GM12878 (cell line): ENCODE measurements around the gene ZNF22. TPM values are rescaled to one million over a fixed set of nuclear protein-coding genes. Genes with fewer than 3 reads are reported as not detected.

Source experiments
- BCLAF1 ChIP-seq: fragments of 450-650 bp; IDR thresholded peaks from 2 replicates; pipeline ENCODE4 v1.6.1; 2017; ENCODE audit warnings: antibody characterized with exemption, mild to moderate bottlenecking, moderate library complexity
- E2F4 ChIP-seq: IDR thresholded peaks from 2 replicates; pipeline ENCODE4 v1.6.1; 2012; ENCODE audit warnings: low read depth, low read length, improper control_type of control experiment
- GATAD2B ChIP-seq: fragments of 450-650 bp; conservative IDR thresholded peaks from 2 replicates; pipeline ENCODE4 v1.6.1; 2017; ENCODE audit warnings: low read depth, mild to moderate bottlenecking, moderate library complexity
- IRF3 ChIP-seq: fragments of 450-650 bp; IDR thresholded peaks from 2 replicates; pipeline ENCODE4 v1.6.1; 2014; ENCODE audit warnings: mild to moderate bottlenecking
- JUNB ChIP-seq: IDR thresholded peaks from 2 replicates; pipeline ENCODE4 v1.6.1; 2016; ENCODE audit warnings: antibody characterized with exemption, mild to moderate bottlenecking
- MYC ChIP-seq: IDR thresholded peaks from 2 replicates; pipeline ENCODE4 v1.6.1; 2011; ENCODE audit warnings: mild to moderate bottlenecking, low read length, moderate library complexity, inconsistent platforms; ENCODE audit not compliant: insufficient read depth, insufficient replicate concordance, insufficient read length, severe bottlenecking
- NFXL1 ChIP-seq: fragments of 450-650 bp; IDR thresholded peaks from 2 replicates; pipeline ENCODE4 v1.6.1; 2017; ENCODE audit warnings: antibody characterized with exemption, mild to moderate bottlenecking, borderline replicate concordance
- NR2C1 ChIP-seq: fragments of 450-650 bp; IDR thresholded peaks from 2 replicates; pipeline ENCODE4 v1.6.1; 2017; ENCODE audit warnings: antibody characterized with exemption, mild to moderate bottlenecking, moderate library complexity
- POLR2AphosphoS5 ChIP-seq: IDR thresholded peaks from 2 replicates; pipeline ENCODE4 v1.6.1; 2011; ENCODE audit warnings: mild to moderate bottlenecking, low read length, inconsistent platforms
- RELB ChIP-seq: fragments of 450-650 bp; IDR thresholded peaks from 2 replicates; pipeline ENCODE4 v1.6.1; 2017; ENCODE audit warnings: low read depth, mild to moderate bottlenecking, moderate library complexity
- SIX5 ChIP-seq: IDR thresholded peaks from 2 replicates; pipeline ENCODE4 v1.6.1; 2011; ENCODE audit warnings: mild to moderate bottlenecking, low read depth, low read length, moderate library complexity; ENCODE audit not compliant: severe bottlenecking
- SPI1 ChIP-seq: IDR thresholded peaks from 2 replicates; pipeline ENCODE4 v1.6.1; 2011; ENCODE audit warnings: low read depth, mild to moderate bottlenecking, low read length, moderate library complexity, borderline replicate concordance; ENCODE audit not compliant: insufficient read depth
- SREBF1 ChIP-seq: IDR thresholded peaks from 2 replicates; pipeline ENCODE4 v1.6.1; 2012; ENCODE audit warnings: mild to moderate bottlenecking, low read length
- TCF7 ChIP-seq: IDR thresholded peaks from 2 replicates; pipeline ENCODE4 v1.6.1; 2014; ENCODE audit warnings: antibody characterized with exemption, borderline replicate concordance
- ZNF217 ChIP-seq: fragments of 450-650 bp; IDR thresholded peaks from 2 replicates; pipeline ENCODE4 v1.6.1; 2017; ENCODE audit warnings: antibody characterized with exemption, mild to moderate bottlenecking
- ZZZ3 ChIP-seq: IDR thresholded peaks from 2 replicates; pipeline ENCODE4 v1.6.1; 2011; ENCODE audit warnings: low read depth; ENCODE audit not compliant: control insufficient read depth, insufficient read length
- polyA plus RNA-seq, 11 experiments: library from polyadenylated mRNA; depleted of rRNA in 4 of 11; unstranded in 6 of 11; stranded (reverse) in 5 of 11; fragments of >200 nt; fragmentation: Nextera tagmentation in 4 of 11; fragmentation: Illumina TruSeq in 1 of 11; extraction: Ambion mirVana in 4 of 11; extraction: Trizol in 1 of 11; gene quantifications; 1 replicate in 1 of 11; 2 replicates in 10 of 11; pipeline versions ENCODE4 v1.2.1 to v1.2.3, GENCODE V29; 2011 to 2016; ENCODE audit warnings: inconsistent platforms in 2 of 11, missing spikeins in 2 of 11, low read depth in 1 of 11
- total RNA-seq, 4 experiments: library from RNA; depleted of rRNA in 3 of 4; stranded (reverse); fragments of >200 nt in 3 of 4; fragmentation: Illumina TruSeq in 1 of 4; extraction: Trizol in 1 of 4; gene quantifications; 2 replicates each; pipeline versions ENCODE4 v1.2.1 to v1.2.3, GENCODE V29; 2013 to 2021
- TF ChIP-seq, protein P1 (sequence below), 3 experiments: IDR thresholded peaks in 2 of 3; conservative IDR thresholded peaks in 1 of 3; 2 replicates each; pipeline ENCODE4 v1.5.1; 2011; ENCODE audit warnings: low read depth in 3 of 3, low read length in 3 of 3, mild to moderate bottlenecking in 3 of 3, control low read depth in 2 of 3, moderate library complexity in 2 of 3, inconsistent platforms in 1 of 3, mixed read lengths in 1 of 3; ENCODE audit not compliant: control insufficient read depth in 2 of 3, insufficient read depth in 1 of 3; ENCODE audit errors: extremely low read depth in 1 of 3
- TF ChIP-seq, protein P2 (sequence below): IDR thresholded peaks from 2 replicates; pipeline ENCODE4 v1.6.1; 2011; ENCODE audit warnings: borderline replicate concordance, low read depth, mild to moderate bottlenecking, moderate library complexity, low read length; ENCODE audit not compliant: insufficient read depth, poor library complexity, severe bottlenecking

Gene ZNF22
- total and polyA plus RNA-seq, 10 of the 15 experiments (the other 5 are each of a cell fraction or from before 2014, with no cell fraction given): 31.1 to 74.4 (median 43.8) TPM

DNA sequence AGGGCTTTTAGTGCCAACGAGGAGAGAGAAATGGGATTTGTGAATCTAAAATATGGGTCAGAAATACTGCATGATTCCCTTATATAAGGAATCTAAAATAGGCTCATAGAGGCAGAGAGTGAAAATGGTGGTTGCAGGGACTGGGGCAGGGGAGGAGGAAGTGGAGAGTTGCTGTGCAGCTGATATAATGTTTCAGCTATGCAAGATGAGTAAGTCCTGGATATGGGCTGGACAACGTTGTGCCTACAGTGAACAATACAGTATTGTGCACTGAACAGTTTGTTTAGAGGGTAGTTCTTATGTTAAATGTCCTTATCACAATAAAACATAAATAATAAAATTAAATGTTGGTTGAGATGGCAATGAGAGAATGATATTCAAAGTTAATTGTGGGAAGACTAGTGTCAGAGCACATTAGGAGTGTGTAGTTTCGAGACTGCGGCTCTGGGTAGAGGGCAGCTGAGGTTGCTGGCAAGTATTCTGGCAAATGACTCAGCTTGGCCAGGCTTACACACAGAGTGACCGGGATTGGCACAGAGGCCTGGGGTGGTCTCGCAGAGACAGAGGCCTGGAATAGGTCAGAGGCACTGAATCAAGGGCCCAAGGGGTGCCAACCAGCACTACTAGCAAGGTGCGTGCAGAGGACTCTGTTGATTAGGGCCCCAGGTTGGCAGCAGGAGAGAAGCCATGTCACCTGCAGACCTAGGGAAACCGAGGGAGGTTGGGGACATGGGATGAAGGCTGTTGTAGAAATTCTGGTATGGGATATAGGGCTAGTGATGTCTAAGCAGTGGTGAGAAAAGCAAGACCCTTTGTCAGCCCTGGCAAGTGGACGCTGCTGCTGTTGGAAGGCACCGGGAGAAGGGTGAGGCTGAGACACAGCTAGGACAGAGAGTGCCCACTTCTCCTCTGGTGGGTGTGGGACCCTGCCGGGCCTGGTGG is 19.3 kb upstream of the ZNF22 start (continued):
- 0 out of 2 replicates have a peak, but pooled peaks have one; percentile 20 for TF ChIP-seq JUNB
- no peak for TF ChIP-seq TCF7
- no peak for TF ChIP-seq ZZZ3
- TF ChIP-seq ZNF217: no peak
- no peak for TF ChIP-seq POLR2AphosphoS5
- TF ChIP-seq, protein P1, sequence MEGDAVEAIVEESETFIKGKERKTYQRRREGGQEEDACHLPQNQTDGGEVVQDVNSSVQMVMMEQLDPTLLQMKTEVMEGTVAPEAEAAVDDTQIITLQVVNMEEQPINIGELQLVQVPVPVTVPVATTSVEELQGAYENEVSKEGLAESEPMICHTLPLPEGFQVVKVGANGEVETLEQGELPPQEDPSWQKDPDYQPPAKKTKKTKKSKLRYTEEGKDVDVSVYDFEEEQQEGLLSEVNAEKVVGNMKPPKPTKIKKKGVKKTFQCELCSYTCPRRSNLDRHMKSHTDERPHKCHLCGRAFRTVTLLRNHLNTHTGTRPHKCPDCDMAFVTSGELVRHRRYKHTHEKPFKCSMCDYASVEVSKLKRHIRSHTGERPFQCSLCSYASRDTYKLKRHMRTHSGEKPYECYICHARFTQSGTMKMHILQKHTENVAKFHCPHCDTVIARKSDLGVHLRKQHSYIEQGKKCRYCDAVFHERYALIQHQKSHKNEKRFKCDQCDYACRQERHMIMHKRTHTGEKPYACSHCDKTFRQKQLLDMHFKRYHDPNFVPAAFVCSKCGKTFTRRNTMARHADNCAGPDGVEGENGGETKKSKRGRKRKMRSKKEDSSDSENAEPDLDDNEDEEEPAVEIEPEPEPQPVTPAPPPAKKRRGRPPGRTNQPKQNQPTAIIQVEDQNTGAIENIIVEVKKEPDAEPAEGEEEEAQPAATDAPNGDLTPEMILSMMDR (IDR thresholded peaks at IDR 0.05 in 2 of 3, conservative IDR thresholded peaks at IDR 0.05 in 1 of 3; ENCODE audit: control insufficient read depth in 2 of 3, extremely low read depth in 1 of 3, insufficient read depth in 1 of 3, low read depth in 3 of 3, low read length in 3 of 3): no peak
- TF ChIP-seq BCLAF1: no peak
- no peak for TF ChIP-seq MYC
- TF ChIP-seq, protein P2, sequence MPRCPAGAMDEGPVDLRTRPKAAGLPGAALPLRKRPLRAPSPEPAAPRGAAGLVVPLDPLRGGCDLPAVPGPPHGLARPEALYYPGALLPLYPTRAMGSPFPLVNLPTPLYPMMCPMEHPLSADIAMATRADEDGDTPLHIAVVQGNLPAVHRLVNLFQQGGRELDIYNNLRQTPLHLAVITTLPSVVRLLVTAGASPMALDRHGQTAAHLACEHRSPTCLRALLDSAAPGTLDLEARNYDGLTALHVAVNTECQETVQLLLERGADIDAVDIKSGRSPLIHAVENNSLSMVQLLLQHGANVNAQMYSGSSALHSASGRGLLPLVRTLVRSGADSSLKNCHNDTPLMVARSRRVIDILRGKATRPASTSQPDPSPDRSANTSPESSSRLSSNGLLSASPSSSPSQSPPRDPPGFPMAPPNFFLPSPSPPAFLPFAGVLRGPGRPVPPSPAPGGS: peak; percentile 83
- no peak for TF ChIP-seq SREBF1
- no peak for TF ChIP-seq NFXL1
- TF ChIP-seq NR2C1: no peak
- peak; percentile 72; the same call in 1 of the 2 replicates for TF ChIP-seq SPI1
- no peak for TF ChIP-seq RELB
- no peak for TF ChIP-seq IRF3
- no peak for TF ChIP-seq E2F4
- TF ChIP-seq GATAD2B: no peak
- TF ChIP-seq SIX5: no peak
- TF ChIP-seq, all 136 proteins: peak for 5
